IgD-negative memory B cell (primary cell): ENCODE data around the gene TMIGD2. TPM values are rescaled to one million over a fixed set of nuclear protein-coding genes. Genes with fewer than 3 reads are reported as not detected.

Source experiments
- polyA plus RNA-seq: library from polyadenylated mRNA; unstranded; fragments of 300-500 nt; fragmentation: Illumina TruSeq; gene quantifications from one replicate; pipeline ENCODE4 v1.2.3, GENCODE V29; 2021

The TMIGD2 gene
- polyA plus RNA-seq, 1 donor from 2014 or later, result 1.9 TPM

Other genes starting within 250 kb of the TMIGD2 start
- gene ZBTB7A, start 235.5 kb downstream of the TMIGD2 start, polyA plus RNA-seq, result 75.7 TPM
- gene MAP2K2, start 178.3 kb downstream of the TMIGD2 start, polyA plus RNA-seq, result 69.1 TPM
- gene CREB3L3, start 148.8 kb downstream of the TMIGD2 start, polyA plus RNA-seq, result not detected
- gene SIRT6, start 119.8 kb downstream of the TMIGD2 start, polyA plus RNA-seq, result 4.8 TPM
- gene ANKRD24, start 119.7 kb downstream of the TMIGD2 start, polyA plus RNA-seq, result not detected
- 24.2 TPM for gene EBI3, start 72.9 kb downstream of the TMIGD2 start, polyA plus RNA-seq
- gene YJU2, start 55.3 kb downstream of the TMIGD2 start, polyA plus RNA-seq, result 45.6 TPM
- not detected for gene SHD, start 23.1 kb downstream of the TMIGD2 start, polyA plus RNA-seq
- 0.58 TPM for gene FSD1, start 2.2 kb upstream of the TMIGD2 start, polyA plus RNA-seq
- not detected for gene STAP2, start 36.4 kb upstream of the TMIGD2 start, polyA plus RNA-seq
- gene MPND, start 41.2 kb upstream of the TMIGD2 start, polyA plus RNA-seq, result 9.7 TPM
- 23.7 TPM for gene SH3GL1, start 98.2 kb upstream of the TMIGD2 start, polyA plus RNA-seq
- 6.9 TPM for gene CHAF1A, start 100.3 kb upstream of the TMIGD2 start, polyA plus RNA-seq
- 7.0 TPM for gene UBXN6, start 155.4 kb upstream of the TMIGD2 start, polyA plus RNA-seq
- 31.9 TPM for gene HDGFL2, start 169.9 kb upstream of the TMIGD2 start, polyA plus RNA-seq
- 0.15 TPM for gene PLIN4, start 216.1 kb upstream of the TMIGD2 start, polyA plus RNA-seq
- not detected for gene PLIN5, start 232.8 kb upstream of the TMIGD2 start, polyA plus RNA-seq
- gene LRG1, start 237.6 kb upstream of the TMIGD2 start, polyA plus RNA-seq, result 0.81 TPM